DOHH2 (cell line): Measurements from ENCODE around the gene PRICKLE1.

Experiments used
- H3F3A ChIP-seq: fragments of 200-600 bp; sonication (generic), shearing (Covaris generic); 2 replicates; pipeline ENCODE4 v1.6.0; 2016; ENCODE audit warnings: antibody characterized with exemption, mild to moderate bottlenecking; ENCODE audit not compliant: control insufficient read depth, insufficient read depth
- H3K27ac ChIP-seq: fragments of 200-600 bp; sonication (generic); 2 replicates; pipeline ENCODE4 v1.5.1; 2014; ENCODE audit warnings: low read depth, mild to moderate bottlenecking, low read length, moderate library complexity
- H3K27me3 ChIP-seq: fragments of 200-600 bp; sonication (generic); 2 replicates; pipeline ENCODE4 v1.6.1; 2014; ENCODE audit warnings: mild to moderate bottlenecking, low read length, mixed read lengths; ENCODE audit not compliant: control insufficient read depth
- H3K36me3 ChIP-seq: fragments of 200-600 bp; sonication (generic); 2 replicates; pipeline ENCODE4 v1.6.1; 2014; ENCODE audit warnings: mild to moderate bottlenecking, low read length, moderate library complexity, mixed read lengths; ENCODE audit not compliant: control insufficient read depth
- H3K4me1 ChIP-seq: fragments of 200-600 bp; sonication (generic); 2 replicates; pipeline ENCODE4 v1.6.1; 2014; ENCODE audit warnings: mild to moderate bottlenecking, low read length, mixed read lengths; ENCODE audit not compliant: control insufficient read depth
- H3K4me2 ChIP-seq: fragments of 200-600 bp; sonication (generic); 2 replicates; pipeline ENCODE4 v1.6.0; 2014; ENCODE audit warnings: mild to moderate bottlenecking, low read length, moderate library complexity
- H3K4me3 ChIP-seq: fragments of 200-600 bp; sonication (generic); 2 replicates; pipeline ENCODE4 v1.5.1; 2014; ENCODE audit warnings: mild to moderate bottlenecking, low read length, mixed read lengths
- H3K79me2 ChIP-seq: fragments of 200-600 bp; sonication (generic); 2 replicates; pipeline ENCODE4 v1.6.1; 2014; ENCODE audit warnings: mild to moderate bottlenecking, low read length, mixed read lengths; ENCODE audit not compliant: control insufficient read depth
- H3K9me2 ChIP-seq: fragments of 200-600 bp; sonication (generic); replicated peaks from 2 replicates; pipeline ENCODE4 v1.6.1; 2014; ENCODE audit warnings: mild to moderate bottlenecking, low read length, mixed read lengths; ENCODE audit not compliant: control insufficient read depth
- H3K9me3 ChIP-seq: fragments of 200-600 bp; sonication (generic); 2 replicates; pipeline ENCODE4 v1.6.1; 2014; ENCODE audit warnings: antibody characterized with exemption, low read length, mixed read lengths; ENCODE audit not compliant: control insufficient read depth, insufficient read depth
- H4K20me1 ChIP-seq: fragments of 200-600 bp; sonication (generic); 2 replicates; pipeline ENCODE4 v1.6.0; 2014; ENCODE audit warnings: low read depth, mild to moderate bottlenecking, antibody characterized with exemption, low read length, moderate library complexity; ENCODE audit not compliant: control insufficient read depth, insufficient read depth
- EZH2phosphoT487 ChIP-seq: fragments of 200-600 bp; sonication (generic); IDR thresholded peaks from 2 replicates; pipeline ENCODE4 v1.6.1; 2017; ENCODE audit warnings: borderline replicate concordance, mild to moderate bottlenecking, antibody characterized with exemption, low read length, moderate library complexity, mixed read lengths
- TF ChIP-seq, protein P1 (sequence below): fragments of 200-600 bp; sonication (generic); IDR thresholded peaks from one replicate; pipeline ENCODE4 v1.5.1; 2014; ENCODE audit warnings: antibody characterized with exemption, mild to moderate bottlenecking, low read depth, low read length; ENCODE audit not compliant: poor library complexity, severe bottlenecking

PRICKLE1 gene

DNA sequence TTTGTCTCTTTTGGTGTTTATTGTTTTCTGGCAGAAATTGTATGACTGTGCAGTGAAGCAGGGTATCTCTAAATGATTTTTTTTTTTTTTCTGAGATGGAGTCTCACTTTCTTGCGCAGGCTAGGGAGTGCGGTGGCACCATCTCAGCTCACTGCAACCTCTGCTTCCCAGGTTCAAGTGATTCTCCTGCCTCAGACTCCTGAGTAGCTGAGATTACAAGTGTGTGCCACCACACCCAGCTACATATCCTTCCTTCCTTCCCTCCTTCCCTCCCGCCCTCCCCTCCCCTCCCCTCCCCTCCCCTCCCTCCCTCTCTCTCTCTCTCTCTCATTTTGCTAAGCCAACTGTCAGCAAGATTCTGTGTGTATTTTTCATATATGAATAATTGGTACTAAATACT lies 169.2 kb downstream of the PRICKLE1 start:
- no peak overlapping the region for H3K27ac ChIP-seq
- H3K9me3 ChIP-seq, result no peaks in the 10 kb centered on the region
- peaks cover 4% of the 10 kb centered on the region; the same call in 1 of the 2 replicates for H3F3A ChIP-seq
- no peak overlapping the region for H3K4me2 ChIP-seq
- no peaks in the 10 kb centered on the region for H3K79me2 ChIP-seq
- H3K9me2 ChIP-seq, result no peaks in the 10 kb centered on the region
- 0 out of 2 replicates have a peak, but pooled peaks cover 3% of the 10 kb centered on the region for H3K36me3 ChIP-seq
- H4K20me1 ChIP-seq, result no peaks in the 10 kb centered on the region
- no peak overlapping the region for H3K4me3 ChIP-seq
- TF ChIP-seq, protein P1, sequence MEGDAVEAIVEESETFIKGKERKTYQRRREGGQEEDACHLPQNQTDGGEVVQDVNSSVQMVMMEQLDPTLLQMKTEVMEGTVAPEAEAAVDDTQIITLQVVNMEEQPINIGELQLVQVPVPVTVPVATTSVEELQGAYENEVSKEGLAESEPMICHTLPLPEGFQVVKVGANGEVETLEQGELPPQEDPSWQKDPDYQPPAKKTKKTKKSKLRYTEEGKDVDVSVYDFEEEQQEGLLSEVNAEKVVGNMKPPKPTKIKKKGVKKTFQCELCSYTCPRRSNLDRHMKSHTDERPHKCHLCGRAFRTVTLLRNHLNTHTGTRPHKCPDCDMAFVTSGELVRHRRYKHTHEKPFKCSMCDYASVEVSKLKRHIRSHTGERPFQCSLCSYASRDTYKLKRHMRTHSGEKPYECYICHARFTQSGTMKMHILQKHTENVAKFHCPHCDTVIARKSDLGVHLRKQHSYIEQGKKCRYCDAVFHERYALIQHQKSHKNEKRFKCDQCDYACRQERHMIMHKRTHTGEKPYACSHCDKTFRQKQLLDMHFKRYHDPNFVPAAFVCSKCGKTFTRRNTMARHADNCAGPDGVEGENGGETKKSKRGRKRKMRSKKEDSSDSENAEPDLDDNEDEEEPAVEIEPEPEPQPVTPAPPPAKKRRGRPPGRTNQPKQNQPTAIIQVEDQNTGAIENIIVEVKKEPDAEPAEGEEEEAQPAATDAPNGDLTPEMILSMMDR, result no peak
- no peak for TF ChIP-seq EZH2phosphoT487
- no peaks in the 10 kb centered on the region for H3K27me3 ChIP-seq
- H3K4me1 ChIP-seq, result 0 out of 2 replicates have a peak, but pooled peaks cover 3% of the 10 kb centered on the region

GRCh38 chr12:42410340-42410739 lies 179.2 kb downstream of the PRICKLE1 start:
- Histone ChIP-seq H3K79me2 (no peaks in the 10 kb centered on the region), H3K27ac (no peak overlapping the region)
- TF ChIP-seq EZH2phosphoT487, result no peak

GRCh38 chr12:42409471-42409870 lies 180.1 kb downstream of the PRICKLE1 start:
- Histone ChIP-seq H3K36me3 (peaks cover 10% of the 10 kb centered on the region), H3K27ac (no peak overlapping the region), H3K4me1 (no peaks in the 10 kb centered on the region), H3K4me3 (no peak overlapping the region), H4K20me1 (no peaks in the 10 kb centered on the region), H3K4me2 (no peak overlapping the region), H3F3A (no peaks in the 10 kb centered on the region), H3K9me3 (no peaks in the 10 kb centered on the region), H3K79me2 (no peaks in the 10 kb centered on the region), H3K27me3 (no peaks in the 10 kb centered on the region), H3K9me2 (no peaks in the 10 kb centered on the region)
- TF ChIP-seq, protein P1, result no peak
- no peak for TF ChIP-seq EZH2phosphoT487

More at GRCh38 chr12:42410340-42410739, 179.2 kb downstream of the PRICKLE1 start:
- Histone ChIP-seq H3K4me3 (no peak overlapping the region), H3K9me3 (no peaks in the 10 kb centered on the region), H3K36me3 (peaks cover 6% of the 10 kb centered on the region), H3K27me3 (no peaks in the 10 kb centered on the region), H3F3A (no peaks in the 10 kb centered on the region), H3K4me1 (no peaks in the 10 kb centered on the region), H3K4me2 (no peak overlapping the region), H3K9me2 (no peaks in the 10 kb centered on the region), H4K20me1 (no peaks in the 10 kb centered on the region)

GRCh38 chr12:42407306-42407705 lies 182.2 kb downstream of the PRICKLE1 start:
- no peaks in the 10 kb centered on the region for H3K4me1 ChIP-seq
- H3K4me3 ChIP-seq, result no peak overlapping the region
- no peaks in the 10 kb centered on the region for H3K27me3 ChIP-seq
- peaks cover 17% of the 10 kb centered on the region for H3K36me3 ChIP-seq
- no peaks in the 10 kb centered on the region for H3K79me2 ChIP-seq
- H4K20me1 ChIP-seq, result no peaks in the 10 kb centered on the region
- no peak overlapping the region for H3K27ac ChIP-seq
- H3F3A ChIP-seq, result no peaks in the 10 kb centered on the region
- TF ChIP-seq, protein P1, result no peak
- TF ChIP-seq EZH2phosphoT487, result no peak
- no peaks in the 10 kb centered on the region for H3K9me3 ChIP-seq
- H3K4me2 ChIP-seq, result no peak overlapping the region
- H3K9me2 ChIP-seq, result no peaks in the 10 kb centered on the region
